Gastroesophageal sphincter (tissue), 4 donors: ENCODE measurements around the gene MISP. TPM values are rescaled to one million over a fixed set of nuclear protein-coding genes. Genes with fewer than 3 reads are reported as not detected.

ENCODE experiments used
- ATAC-seq: fragments of 150-250 bp; one replicate; pipeline ENCODE4 v1.9.1; 2016; ENCODE audit warnings: mild to moderate bottlenecking, moderate library complexity
- H3K27ac ChIP-seq, 4 donors: fragments of 200-600 bp; sonication (generic) in 3 of 4; 1 replicate in 3 of 4; 2 replicates in 1 of 4; pipeline ENCODE4 v1.5.1; 2016 to 2019
- H3K27me3 ChIP-seq: fragments of 200-600 bp; sonication (generic); one replicate; pipeline ENCODE4 v1.5.1; 2019
- H3K36me3 ChIP-seq, 2 donors: fragments of 200-600 bp; sonication (generic); one replicate each; pipeline ENCODE4 v1.5.1; 2019; ENCODE audit warnings: control low read depth in 1 of 2
- H3K4me1 ChIP-seq, 3 donors: fragments of 200-600 bp; sonication (generic); 1 replicate in 2 of 3; 2 replicates in 1 of 3; pipeline ENCODE4 v1.5.1; 2016 to 2019; ENCODE audit warnings: control low read depth in 2 of 3
- H3K4me3 ChIP-seq, 2 donors: fragments of 200-600 bp; sonication (generic); one replicate each; pipeline ENCODE4 v1.5.1; 2019; ENCODE audit warnings: mild to moderate bottlenecking in 1 of 2, moderate library complexity in 1 of 2
- H3K9me3 ChIP-seq, 3 donors: fragments of 200-600 bp; sonication (generic); one replicate each; pipeline ENCODE4 v1.5.1; 2017 to 2019; ENCODE audit warnings: control low read depth in 2 of 3
- EP300 ChIP-seq: sonication (generic); formaldehyde crosslinking; IDR thresholded peaks from one replicate; pipeline ENCODE4 v1.6.1; 2017; ENCODE audit warnings: antibody characterized with exemption, mild to moderate bottlenecking
- POLR2A ChIP-seq, 2 donors: fragments of 450-650 bp; IDR thresholded peaks; one replicate each; pipeline ENCODE4 v1.6.1; 2017; ENCODE audit warnings: antibody characterized with exemption in 2 of 2, mild to moderate bottlenecking in 2 of 2, moderate library complexity in 1 of 2
- POLR2AphosphoS5 ChIP-seq: sonication (generic); formaldehyde crosslinking; IDR thresholded peaks from one replicate; pipeline ENCODE4 v1.6.1; 2017; ENCODE audit warnings: antibody characterized with exemption
- WGBS, 2 donors: methylation state at CpG; one replicate each; pipeline ENCODE4 v1.1.5; 2018; ENCODE audit warnings: low coverage in 1 of 2; 5-methylcytosine and 5-hydroxymethylcytosine counted together
- total RNA-seq, 4 donors: library from RNA; depleted of rRNA; stranded (reverse); fragments of >200 nt; gene quantifications; one replicate each; pipeline ENCODE4 v1.1.0, GENCODE V29; 2016
- TF ChIP-seq, protein P1 (sequence below), 4 experiments: fragments of 200-600 bp in 2 of 4; fragments of 450-650 bp in 2 of 4; sonication (generic) in 1 of 4; IDR thresholded peaks; one replicate each; pipeline ENCODE4 v1.5.1; 2017 to 2019; ENCODE audit warnings: antibody characterized with exemption in 4 of 4, mild to moderate bottlenecking in 2 of 4, moderate library complexity in 2 of 4

Gene MISP
- total RNA-seq, 4 donors from 2014 or later: 0.52 TPM; not detected in 3

DNA sequence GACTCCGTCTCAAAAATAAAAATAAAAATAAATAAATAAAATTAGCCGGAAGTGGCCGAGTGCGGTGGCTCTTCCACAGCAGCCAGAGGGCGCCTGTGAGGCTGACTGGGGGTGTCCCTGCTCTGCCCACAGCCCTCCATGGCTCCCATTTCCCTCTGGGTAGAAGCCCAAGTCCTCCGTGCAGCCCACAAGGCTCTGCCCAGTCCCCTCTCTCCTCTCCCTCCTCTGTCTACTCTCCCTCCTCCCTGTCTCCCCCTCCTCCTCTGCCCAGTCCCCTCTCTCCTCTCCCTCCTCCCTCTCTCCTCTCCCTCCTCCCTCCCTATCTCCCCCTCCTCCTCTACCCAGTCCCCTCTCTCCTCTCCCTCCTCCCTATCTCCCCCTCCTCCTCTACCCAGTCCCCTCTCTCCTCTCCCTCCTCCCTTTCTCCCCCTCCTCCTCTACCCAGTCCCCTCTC lies 20.4 kb downstream of the MISP start:
- H3K4me1 ChIP-seq: peaks cover 0 to 11% (median 0%) of the 10 kb centered on the region in 3 donors
- 11% methylated on average over 6 of the region's 6 CpGs; no CpG with 5 or more reads in 1 of the 2 donors for WGBS, 2 donors
- H3K36me3 ChIP-seq: no peaks in the 10 kb centered on the region
- no peak overlapping the region for H3K27ac ChIP-seq
- TF ChIP-seq, protein P1, sequence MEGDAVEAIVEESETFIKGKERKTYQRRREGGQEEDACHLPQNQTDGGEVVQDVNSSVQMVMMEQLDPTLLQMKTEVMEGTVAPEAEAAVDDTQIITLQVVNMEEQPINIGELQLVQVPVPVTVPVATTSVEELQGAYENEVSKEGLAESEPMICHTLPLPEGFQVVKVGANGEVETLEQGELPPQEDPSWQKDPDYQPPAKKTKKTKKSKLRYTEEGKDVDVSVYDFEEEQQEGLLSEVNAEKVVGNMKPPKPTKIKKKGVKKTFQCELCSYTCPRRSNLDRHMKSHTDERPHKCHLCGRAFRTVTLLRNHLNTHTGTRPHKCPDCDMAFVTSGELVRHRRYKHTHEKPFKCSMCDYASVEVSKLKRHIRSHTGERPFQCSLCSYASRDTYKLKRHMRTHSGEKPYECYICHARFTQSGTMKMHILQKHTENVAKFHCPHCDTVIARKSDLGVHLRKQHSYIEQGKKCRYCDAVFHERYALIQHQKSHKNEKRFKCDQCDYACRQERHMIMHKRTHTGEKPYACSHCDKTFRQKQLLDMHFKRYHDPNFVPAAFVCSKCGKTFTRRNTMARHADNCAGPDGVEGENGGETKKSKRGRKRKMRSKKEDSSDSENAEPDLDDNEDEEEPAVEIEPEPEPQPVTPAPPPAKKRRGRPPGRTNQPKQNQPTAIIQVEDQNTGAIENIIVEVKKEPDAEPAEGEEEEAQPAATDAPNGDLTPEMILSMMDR (IDR thresholded peaks at IDR 0.05): peak in 2 of 4 experiments; percentile 42 to 59
- no peak for TF ChIP-seq POLR2AphosphoS5
- TF ChIP-seq EP300: no peak
- no peak for TF ChIP-seq POLR2A (IDR thresholded peaks at IDR 0.05)
- no peak for ATAC-seq
- no peaks in the 10 kb centered on the region for H3K9me3 ChIP-seq
- no peak overlapping the region for H3K4me3 ChIP-seq
- peaks cover 32% of the 10 kb centered on the region for H3K27me3 ChIP-seq

DNA sequence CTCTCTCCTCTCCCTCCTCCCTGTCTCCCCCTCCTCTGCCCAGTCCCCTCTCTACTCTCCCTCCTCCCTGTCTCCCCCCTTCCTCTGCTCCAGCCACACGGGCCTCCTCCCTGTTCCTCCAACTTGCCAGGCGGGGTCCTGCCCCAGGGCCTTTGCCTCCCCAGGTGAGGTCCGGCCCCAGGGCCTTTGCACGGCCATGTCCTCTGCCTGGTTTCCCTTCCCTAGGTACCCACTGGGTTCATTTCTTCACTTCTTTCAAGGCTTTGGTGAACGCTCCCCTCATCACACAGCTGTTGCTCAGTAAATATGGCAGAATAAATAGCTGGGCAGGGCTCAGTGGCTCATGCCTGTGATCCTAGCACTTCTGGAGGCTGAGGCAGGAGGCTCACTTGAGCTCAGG lies 21.2 kb downstream of the MISP start:
- no peaks in the 10 kb centered on the region for H3K9me3 ChIP-seq
- peaks cover 0 to 11% (median 0%) of the 10 kb centered on the region in 3 donors for H3K4me1 ChIP-seq
- TF ChIP-seq EP300: no peak
- no peak for TF ChIP-seq POLR2AphosphoS5
- no peak for TF ChIP-seq POLR2A (IDR thresholded peaks at IDR 0.05)
- TF ChIP-seq, protein P1 (IDR thresholded peaks at IDR 0.05): no peak
- ATAC-seq: no peak
- peaks cover 28% of the 10 kb centered on the region for H3K27me3 ChIP-seq
- H3K27ac ChIP-seq: no peak overlapping the region
- H3K36me3 ChIP-seq: no peaks in the 10 kb centered on the region
- H3K4me3 ChIP-seq: no peak overlapping the region
- no CpG with 5 or more reads among the region's 5 CpGs for WGBS, 2 donors

DNA sequence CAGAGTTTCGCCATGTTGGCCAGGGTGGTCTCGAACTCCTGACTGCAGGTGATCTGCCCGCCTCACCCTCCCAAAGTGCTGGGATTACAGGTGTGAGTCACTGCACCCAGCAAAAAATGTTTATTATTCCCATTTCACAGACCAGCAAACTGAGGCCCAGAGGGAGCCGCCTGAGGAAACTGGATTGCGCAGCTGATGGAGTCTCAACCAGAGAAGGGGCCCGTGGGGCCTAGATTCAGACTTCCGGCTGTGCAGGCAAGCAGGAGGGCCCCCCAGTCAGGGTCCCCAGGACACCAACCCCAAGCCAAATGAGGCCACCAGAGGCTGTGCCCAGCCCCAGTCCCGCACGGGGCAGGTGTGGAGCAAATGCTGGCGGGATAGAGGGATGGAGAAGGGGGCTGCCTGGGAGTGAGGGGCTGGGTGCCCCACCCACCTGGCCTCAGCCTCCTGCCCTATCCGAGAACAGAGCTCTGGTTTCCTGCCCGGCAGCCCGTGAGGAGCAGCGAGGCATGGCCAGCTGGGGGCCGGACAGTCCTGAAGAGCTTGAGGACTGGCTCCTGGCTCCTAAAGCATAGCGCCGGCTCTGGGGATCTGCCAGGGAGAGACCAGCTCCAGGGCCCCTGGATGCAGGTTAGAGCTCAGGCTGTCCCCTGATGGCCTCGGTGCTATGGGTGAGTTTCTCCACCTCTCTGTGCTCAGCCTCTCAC lies 22.0 kb downstream of the MISP start:
- Histone ChIP-seq H3K9me3 (no peaks in the 10 kb centered on the region), H3K36me3 (no peaks in the 10 kb centered on the region), H3K27ac (no peak overlapping the region), H3K4me3 (no peak overlapping the region), H3K27me3 (peaks cover 20% of the 10 kb centered on the region), H3K4me1 (peaks cover 0 to 11% (median 0%) of the 10 kb centered on the region in 3 donors)
- WGBS, 2 donors: 100% methylated on average over 1 of the region's 18 CpGs; no CpG with 5 or more reads in 1 of the 2 donors
- ATAC-seq: no peak
- TF ChIP-seq POLR2AphosphoS5: no peak
- TF ChIP-seq EP300: no peak
- TF ChIP-seq, protein P1 (IDR thresholded peaks at IDR 0.05): no peak
- TF ChIP-seq POLR2A (IDR thresholded peaks at IDR 0.05): no peak

DNA sequence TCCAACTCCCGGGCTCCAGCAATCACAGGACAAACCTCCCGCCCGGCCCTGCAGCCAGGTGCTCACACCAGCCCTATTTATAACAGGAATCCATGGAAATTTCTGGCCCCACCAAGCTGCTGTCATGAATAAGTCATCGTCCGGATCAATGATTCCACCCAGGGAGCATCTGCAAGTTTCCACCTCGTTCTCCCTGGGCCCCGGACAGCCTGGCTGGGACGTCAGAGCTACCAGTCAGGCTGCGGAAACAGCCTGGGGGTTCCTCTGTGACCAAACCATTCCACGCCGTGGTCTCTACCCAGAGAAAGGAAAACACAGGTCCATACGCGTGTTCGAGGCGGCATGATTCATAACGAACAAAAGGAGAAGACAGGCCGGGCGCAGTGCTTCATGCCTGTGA lies 25.6 kb downstream of the MISP start:
- Histone ChIP-seq H3K36me3 (no peaks in the 10 kb centered on the region), H3K27ac (no peak overlapping the region), H3K4me3 (no peak overlapping the region), H3K9me3 (no peaks in the 10 kb centered on the region), H3K4me1 (no peaks in the 10 kb centered on the region), H3K27me3 (peaks cover 16% of the 10 kb centered on the region)
- 76 to 94% methylated on average over 3 to 4 of the region's 18 CpGs for WGBS, 2 donors
- ATAC-seq: no peak
- TF ChIP-seq POLR2A (IDR thresholded peaks at IDR 0.05): no peak
- TF ChIP-seq POLR2AphosphoS5: no peak
- TF ChIP-seq, protein P1 (IDR thresholded peaks at IDR 0.05): no peak
- no peak for TF ChIP-seq EP300
